GM21576 (cell line): ENCODE data around the gene ADCY4.
"Not testable (repeated sequence)": the region's sequence is repeated elsewhere in the genome, so short reads cannot be mapped to it uniquely, and the experiment has no call there.

Experiments
- ATAC-seq: cut with Tn5 transposase; IDR thresholded peaks from one replicate; pipeline ENCODE4 v1.9.1; 2021; ENCODE audit warnings: mild to moderate bottlenecking, moderate library complexity; ENCODE audit not compliant: unreplicated experiment

Gene ADCY4

GRCh38 chr14:24366721-24367513 is 32.0 kb upstream of the ADCY4 start:
- peak; percentile 58 for ATAC-seq

GRCh38 chr14:24366413-24366720 is 31.5 kb upstream of the ADCY4 start:
- ATAC-seq = no peak

- ATAC-seq = peak; percentile 37
Measured at GRCh38 chr14:24365600-24366412, 30.9 kb upstream of the ADCY4 start.

GRCh38 chr14:24364841-24365240 is 30.0 kb upstream of the ADCY4 start:
- ATAC-seq = no peak

- ATAC-seq = no peak
Measured at GRCh38 chr14:24363401-24363800, 28.5 kb upstream of the ADCY4 start.

- ATAC-seq = no peak
Measured at GRCh38 chr14:24362241-24362960, 27.5 kb upstream of the ADCY4 start.

- no peak for ATAC-seq
Measured at GRCh38 chr14:24361326-24361725, 26.5 kb upstream of the ADCY4 start.

GRCh38 chr14:24360281-24360680 is 25.4 kb upstream of the ADCY4 start:
- ATAC-seq = no peak

- no peak for ATAC-seq
Measured at GRCh38 chr14:24356208-24356607, 21.3 kb upstream of the ADCY4 start.

GRCh38 chr14:24355009-24355408 is 20.1 kb upstream of the ADCY4 start:
- no peak for ATAC-seq

- ATAC-seq = not testable (repeated sequence)
Measured at GRCh38 chr14:24354482-24354825, 19.6 kb upstream of the ADCY4 start.

GRCh38 chr14:24353559-24354481 is 18.9 kb upstream of the ADCY4 start:
- no peak for ATAC-seq

GRCh38 chr14:24351517-24351916 is 16.6 kb upstream of the ADCY4 start:
- ATAC-seq = no peak

GRCh38 chr14:24349742-24350141 is 14.9 kb upstream of the ADCY4 start:
- ATAC-seq = no peak

GRCh38 chr14:24348186-24348585 is 13.3 kb upstream of the ADCY4 start:
- no peak for ATAC-seq

- no peak for ATAC-seq
Measured at GRCh38 chr14:24347134-24347533, 12.3 kb upstream of the ADCY4 start.

GRCh38 chr14:24343795-24344660 is 9.2 kb upstream of the ADCY4 start:
- ATAC-seq = no peak

- no peak for ATAC-seq
Measured at GRCh38 chr14:24342889-24343288, 8.0 kb upstream of the ADCY4 start.

GRCh38 chr14:24340606-24341005 is 5.7 kb upstream of the ADCY4 start:
- ATAC-seq = no peak
